H9 (cell line): Measurements from ENCODE around the gene GALNT9. TPM values are rescaled to one million over a fixed set of nuclear protein-coding genes. Genes with fewer than 3 reads are reported as not detected.
A peak's percentile ranks its signal among the peaks of the same experiment; 100 is the strongest.

Experiments used
- DNase-seq: peaks from one replicate; pipeline ENCODE4 v3.0.0-alpha.2; 2017
- H2AFZ ChIP-seq: one replicate; pipeline ENCODE4 v1.6.1; 2013; ENCODE audit warnings: mild to moderate bottlenecking, low read length, control low read depth, moderate library complexity
- H2AK5ac ChIP-seq: 2 replicates; pipeline ENCODE4 v1.6.1; 2013; ENCODE audit warnings: low read length, control low read depth, mixed read lengths; ENCODE audit not compliant: insufficient read length
- H2BK120ac ChIP-seq: one replicate; pipeline ENCODE4 v1.6.1; 2013; ENCODE audit warnings: low read depth, mild to moderate bottlenecking, low read length, control low read depth, inconsistent platforms; ENCODE audit not compliant: poor library complexity, severe bottlenecking
- H2BK12ac ChIP-seq: 2 replicates; pipeline ENCODE4 v1.6.1; 2013; ENCODE audit warnings: low read length, control low read depth, mixed read lengths, low read depth; ENCODE audit not compliant: insufficient read length
- H2BK15ac ChIP-seq: 2 replicates; pipeline ENCODE4 v1.6.1; 2013; ENCODE audit warnings: low read depth, low read length, control low read depth
- H2BK20ac ChIP-seq: one replicate; pipeline ENCODE4 v1.6.1; 2013; ENCODE audit warnings: low read depth, mild to moderate bottlenecking, low read length, control low read depth, inconsistent platforms; ENCODE audit not compliant: poor library complexity, severe bottlenecking
- H2BK5ac ChIP-seq: 2 replicates; pipeline ENCODE4 v1.6.1; 2013; ENCODE audit warnings: low read length, control low read depth, mixed read lengths; ENCODE audit not compliant: insufficient read length
- H3K14ac ChIP-seq: 2 replicates; pipeline ENCODE4 v1.6.1; 2013; ENCODE audit warnings: low read length, control low read depth; ENCODE audit not compliant: insufficient read depth
- H3K18ac ChIP-seq: 2 replicates; pipeline ENCODE4 v1.6.1; 2013; ENCODE audit warnings: low read depth, mild to moderate bottlenecking, mixed read lengths, low read length, control low read depth; ENCODE audit not compliant: insufficient read length
- H3K23ac ChIP-seq: 2 replicates; pipeline ENCODE4 v1.6.1; 2013; ENCODE audit warnings: low read length, control low read depth, mixed read lengths, low read depth; ENCODE audit not compliant: insufficient read length
- H3K23me2 ChIP-seq: 2 replicates; pipeline ENCODE4 v1.6.1; 2013; ENCODE audit warnings: low read depth, mild to moderate bottlenecking, mixed read lengths, low read length, control low read depth; ENCODE audit not compliant: insufficient read length, poor library complexity, severe bottlenecking
- H3K27ac ChIP-seq: 2 replicates; pipeline ENCODE4 v1.5.1; 2013; ENCODE audit warnings: low read length, control low read depth, mixed read lengths, low read depth; ENCODE audit not compliant: insufficient read length
- H3K27me3 ChIP-seq: 2 replicates; pipeline ENCODE4 v1.6.1; 2013; ENCODE audit warnings: low read length, control low read depth, inconsistent platforms; ENCODE audit not compliant: insufficient read depth
- H3K4ac ChIP-seq: 2 replicates; pipeline ENCODE4 v1.6.1; 2013; ENCODE audit warnings: low read depth, mild to moderate bottlenecking, control low read depth, inconsistent platforms, low read length, moderate library complexity
- H3K4me1 ChIP-seq: 2 replicates; pipeline ENCODE4 v1.6.1; 2013; ENCODE audit warnings: low read length, control low read depth, inconsistent platforms; ENCODE audit not compliant: insufficient read depth
- H3K4me2 ChIP-seq: 2 replicates; pipeline ENCODE4 v1.6.1; 2013; ENCODE audit warnings: low read length, control low read depth, mixed read lengths; ENCODE audit not compliant: insufficient read length, insufficient read depth
- H3K56ac ChIP-seq: 2 replicates; pipeline ENCODE4 v1.6.1; 2013; ENCODE audit warnings: low read depth, mild to moderate bottlenecking, mixed read lengths, low read length, control low read depth; ENCODE audit not compliant: insufficient read length
- H3K79me1 ChIP-seq: 2 replicates; pipeline ENCODE4 v1.6.1; 2013; ENCODE audit warnings: low read depth, mild to moderate bottlenecking, moderate library complexity, low read length, control low read depth, inconsistent platforms; ENCODE audit not compliant: insufficient read depth, poor library complexity, severe bottlenecking
- H3K79me2 ChIP-seq: 2 replicates; pipeline ENCODE4 v1.6.1; 2013; ENCODE audit warnings: low read length, control low read depth, inconsistent platforms; ENCODE audit not compliant: insufficient read depth
- H3K9ac ChIP-seq: 2 replicates; pipeline ENCODE4 v1.6.1; 2013; ENCODE audit warnings: low read length, control low read depth, mixed read lengths; ENCODE audit not compliant: insufficient read length; ENCODE audit errors: extremely low read depth
- H3K9me3 ChIP-seq: one replicate; pipeline ENCODE4 v1.6.1; 2013; ENCODE audit warnings: low read depth, low read length, inconsistent platforms; ENCODE audit not compliant: control insufficient read depth
- H3T11ph ChIP-seq: one replicate; pipeline ENCODE4 v1.6.1; 2013; ENCODE audit warnings: mild to moderate bottlenecking, low read length, control low read depth, inconsistent platforms
- H4K20me1 ChIP-seq: one replicate; pipeline ENCODE4 v1.6.1; 2013; ENCODE audit not compliant: control insufficient read depth, insufficient read length, insufficient read depth
- H4K5ac ChIP-seq: 2 replicates; pipeline ENCODE4 v1.6.1; 2013; ENCODE audit warnings: low read depth, mild to moderate bottlenecking, mixed read lengths, low read length, control low read depth; ENCODE audit not compliant: insufficient read length
- H4K8ac ChIP-seq: replicated peaks from 2 replicates; pipeline ENCODE4 v1.6.1; 2013; ENCODE audit warnings: low read length, control low read depth, mixed read lengths, low read depth; ENCODE audit not compliant: insufficient read length
- H4K91ac ChIP-seq: 2 replicates; pipeline ENCODE4 v1.6.1; 2013; ENCODE audit warnings: low read depth, mild to moderate bottlenecking, moderate library complexity, mixed read lengths, low read length, control low read depth; ENCODE audit not compliant: insufficient read length
- H3K27ac Mint-ChIP-seq, 3 experiments: 2 replicates in 2 of 3; 3 replicates in 1 of 3; pipeline ENCODE4 v1.8.0; 2020 to 2021; ENCODE audit warnings: mixed read lengths in 3 of 3, mild to moderate bottlenecking in 1 of 3, moderate library complexity in 1 of 3
- H3K27me3 Mint-ChIP-seq: 2 replicates; pipeline ENCODE4 v1.8.0; 2021; ENCODE audit warnings: low read depth, mild to moderate bottlenecking, moderate library complexity, mixed read lengths
- H3K36me3 Mint-ChIP-seq, 3 experiments: 2 replicates in 2 of 3; 3 replicates in 1 of 3; pipeline ENCODE4 v1.8.0; 2020 to 2021; ENCODE audit warnings: low read depth in 3 of 3, mixed read lengths in 3 of 3; ENCODE audit not compliant: insufficient read depth in 1 of 3
- H3K4me1 Mint-ChIP-seq, 2 experiments: 2 replicates each; pipeline ENCODE4 v1.8.0; 2020; ENCODE audit warnings: mixed read lengths in 2 of 2
- H3K4me3 Mint-ChIP-seq, 2 experiments: 2 replicates in 1 of 2; 3 replicates in 1 of 2; pipeline ENCODE4 v1.8.0; 2020 to 2021; ENCODE audit warnings: mild to moderate bottlenecking in 2 of 2, mixed read lengths in 2 of 2, moderate library complexity in 1 of 2
- H3K9me3 Mint-ChIP-seq, 2 experiments: 2 replicates in 1 of 2; 3 replicates in 1 of 2; pipeline ENCODE4 v1.8.0; 2020; ENCODE audit warnings: mild to moderate bottlenecking in 2 of 2, mixed read lengths in 2 of 2, moderate library complexity in 1 of 2
- WGBS: extraction: QIAGEN DNeasy Blood & Tissue Kit; methylation state at CpG from one replicate; pipeline ENCODE4 v1.1.7; 2013; ENCODE audit warnings: missing lambda C conversion rate, low lambda C conversion rate, mixed read lengths; ENCODE audit not compliant: insufficient read length; ENCODE audit errors: extremely low coverage; 5-methylcytosine and 5-hydroxymethylcytosine counted together
- total RNA-seq: library from RNA; stranded (reverse); gene quantifications from 2 replicates; pipeline ENCODE4 v1.2.1, GENCODE V29; 2021
- TF ChIP-seq, protein P1 (sequence below): fragments of 200-600 bp; sonication (generic); conservative IDR thresholded peaks from 3 replicates; pipeline ENCODE4 v1.8.0; 2021; ENCODE audit warnings: antibody characterized with exemption, mild to moderate bottlenecking

Gene GALNT9
- total RNA-seq, 1 experiment from 2014 or later = 0.35 TPM

DNA sequence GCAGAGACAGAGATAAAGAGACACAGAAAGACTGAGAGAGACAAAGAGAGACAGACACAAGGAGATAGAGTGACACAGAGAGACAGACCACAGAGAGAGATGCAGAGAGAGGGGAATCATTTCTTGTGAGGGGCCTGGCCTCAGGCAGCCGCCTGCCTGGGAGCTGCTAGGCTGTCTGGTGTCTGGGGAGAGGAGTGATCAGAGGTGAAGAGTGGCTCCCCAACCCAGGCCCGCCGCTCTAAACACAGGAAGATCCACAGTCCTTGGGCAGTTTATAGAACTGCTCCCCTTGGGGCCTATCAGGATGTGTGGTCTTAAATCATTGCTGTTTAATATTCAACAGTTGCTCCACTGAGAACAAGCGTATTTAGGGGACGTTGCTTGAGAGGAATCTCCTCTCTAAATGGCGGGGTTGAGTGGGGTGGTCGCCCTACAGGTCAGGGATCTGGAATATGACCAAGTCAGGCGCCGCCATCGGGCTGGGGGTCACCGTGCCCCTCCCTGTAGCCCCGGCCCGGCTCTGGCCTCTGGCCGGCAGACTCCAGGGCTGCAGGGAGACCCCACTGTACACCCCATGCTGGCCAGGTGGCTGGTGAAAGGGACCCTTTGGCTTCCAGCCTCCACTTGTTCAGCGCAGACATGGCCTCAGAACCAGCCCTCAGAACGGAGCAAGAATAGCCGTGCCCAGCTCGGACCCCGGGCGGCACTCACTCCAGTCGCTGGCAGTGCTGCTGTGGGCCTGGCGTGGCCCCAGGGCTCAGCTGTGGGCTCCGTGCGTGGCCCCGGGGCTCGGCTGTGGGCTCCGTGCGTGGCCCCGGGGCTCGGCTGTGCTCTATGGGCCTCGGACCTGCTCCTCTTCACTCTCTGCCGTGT is 89.4 kb downstream of the GALNT9 start:
- no peak overlapping the region for H3K56ac ChIP-seq
- Mint-ChIP-seq H3K9me3 (peaks cover 0 to 19% of the 10 kb centered on the region in 2 experiments; a peak in 3 of 5 replicates), H3K4me1 (peaks cover 7 to 10% of the 10 kb centered on the region in 2 experiments), H3K27me3 (peaks cover 52% of the 10 kb centered on the region), H3K4me3 (no peak overlapping the region), H3K27ac (peak overlapping the region in 1 of 3 experiments; percentile 6; a peak in 1 of 7 replicates), H3K36me3 (no peaks in the 10 kb centered on the region; a peak in 2 of 7 replicates)
- no peak overlapping the region for H2BK5ac ChIP-seq
- no peak overlapping the region for H3T11ph ChIP-seq
- H3K79me2 ChIP-seq = no peaks in the 10 kb centered on the region
- H4K20me1 ChIP-seq = no peaks in the 10 kb centered on the region
- H3K18ac ChIP-seq = no peak overlapping the region
- H3K23me2 ChIP-seq = no peaks in the 10 kb centered on the region
- H3K4me2 ChIP-seq = no peak overlapping the region
- H2BK12ac ChIP-seq = no peak overlapping the region
- no peak overlapping the region for H3K23ac ChIP-seq
- no peaks in the 10 kb centered on the region for H3K4me1 ChIP-seq
- no peak for DNase-seq
- no peak overlapping the region for H2BK120ac ChIP-seq
- no peak overlapping the region for H4K91ac ChIP-seq
- H3K4ac ChIP-seq = no peak overlapping the region
- no peak overlapping the region for H4K5ac ChIP-seq
- no peak overlapping the region for H2BK15ac ChIP-seq
- WGBS = no CpG with 5 or more reads among the region's 32 CpGs
- H2BK20ac ChIP-seq = no peak overlapping the region
- no peak overlapping the region for H2AK5ac ChIP-seq
- no peak overlapping the region for H3K27ac ChIP-seq
- H3K14ac ChIP-seq = no peak overlapping the region
- H2AFZ ChIP-seq = no peak overlapping the region
- no peak overlapping the region for H4K8ac ChIP-seq
- H3K9ac ChIP-seq = no peak overlapping the region
- TF ChIP-seq, protein P1, sequence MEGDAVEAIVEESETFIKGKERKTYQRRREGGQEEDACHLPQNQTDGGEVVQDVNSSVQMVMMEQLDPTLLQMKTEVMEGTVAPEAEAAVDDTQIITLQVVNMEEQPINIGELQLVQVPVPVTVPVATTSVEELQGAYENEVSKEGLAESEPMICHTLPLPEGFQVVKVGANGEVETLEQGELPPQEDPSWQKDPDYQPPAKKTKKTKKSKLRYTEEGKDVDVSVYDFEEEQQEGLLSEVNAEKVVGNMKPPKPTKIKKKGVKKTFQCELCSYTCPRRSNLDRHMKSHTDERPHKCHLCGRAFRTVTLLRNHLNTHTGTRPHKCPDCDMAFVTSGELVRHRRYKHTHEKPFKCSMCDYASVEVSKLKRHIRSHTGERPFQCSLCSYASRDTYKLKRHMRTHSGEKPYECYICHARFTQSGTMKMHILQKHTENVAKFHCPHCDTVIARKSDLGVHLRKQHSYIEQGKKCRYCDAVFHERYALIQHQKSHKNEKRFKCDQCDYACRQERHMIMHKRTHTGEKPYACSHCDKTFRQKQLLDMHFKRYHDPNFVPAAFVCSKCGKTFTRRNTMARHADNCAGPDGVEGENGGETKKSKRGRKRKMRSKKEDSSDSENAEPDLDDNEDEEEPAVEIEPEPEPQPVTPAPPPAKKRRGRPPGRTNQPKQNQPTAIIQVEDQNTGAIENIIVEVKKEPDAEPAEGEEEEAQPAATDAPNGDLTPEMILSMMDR = no peak
- H3K27me3 ChIP-seq = no peaks in the 10 kb centered on the region
- H3K79me1 ChIP-seq = no peaks in the 10 kb centered on the region
- H3K9me3 ChIP-seq = no peaks in the 10 kb centered on the region
